NCI-H2107 (cell line): ENCODE measurements around the gene HIPK1.
"Not testable (repeated sequence)": the region's sequence is repeated elsewhere in the genome, so short reads cannot be mapped to it uniquely, and the experiment has no call there.

Source experiments
- DNase-seq: peaks from one replicate; lab custom pipeline; 2025; lab: John Stamatoyannopoulos, UW

The HIPK1 gene

GRCh38 chr1:113982949-113983348, 53.8 kb downstream of the HIPK1 start:
- no peak for DNase-seq

- no peak for DNase-seq
Observed at GRCh38 chr1:113983391-113983790, 54.3 kb downstream of the HIPK1 start.

GRCh38 chr1:113983826-113984225, 54.7 kb downstream of the HIPK1 start:
- no peak for DNase-seq

GRCh38 chr1:113984710-113985109, 55.6 kb downstream of the HIPK1 start:
- DNase-seq: no peak

- DNase-seq: no peak
Observed at GRCh38 chr1:113986802-113987201, 57.7 kb downstream of the HIPK1 start.

GRCh38 chr1:113987259-113987658, 58.1 kb downstream of the HIPK1 start:
- DNase-seq: no peak

- no peak for DNase-seq
Observed at GRCh38 chr1:113990530-113990929, 61.4 kb downstream of the HIPK1 start.

GRCh38 chr1:113990961-113991360, 61.8 kb downstream of the HIPK1 start:
- no peak for DNase-seq

- DNase-seq: no peak
Observed at GRCh38 chr1:113991467-113991997, 62.4 kb downstream of the HIPK1 start.

GRCh38 chr1:113993072-113993471, 63.9 kb downstream of the HIPK1 start:
- DNase-seq: no peak

GRCh38 chr1:113993766-113994165, 64.6 kb downstream of the HIPK1 start:
- no peak for DNase-seq

GRCh38 chr1:113995382-113995781, 66.3 kb downstream of the HIPK1 start:
- DNase-seq: no peak

- no peak for DNase-seq
Observed at GRCh38 chr1:113998361-113998760, 69.2 kb downstream of the HIPK1 start.

GRCh38 chr1:113999233-113999632, 70.1 kb downstream of the HIPK1 start:
- no peak for DNase-seq

GRCh38 chr1:113999799-114000198, 70.7 kb downstream of the HIPK1 start:
- DNase-seq: no peak

GRCh38 chr1:114000406-114000805, 71.3 kb downstream of the HIPK1 start:
- no peak for DNase-seq

GRCh38 chr1:114002492-114003239, 73.5 kb downstream of the HIPK1 start:
- DNase-seq: no peak

- no peak for DNase-seq
Observed at GRCh38 chr1:114003431-114003830, 74.3 kb downstream of the HIPK1 start.

- DNase-seq: not testable (repeated sequence)
Observed at GRCh38 chr1:114006825-114007224, 77.7 kb downstream of the HIPK1 start.

- no peak for DNase-seq
Observed at GRCh38 chr1:114008480-114008941, 79.4 kb downstream of the HIPK1 start.

- no peak for DNase-seq
Observed at GRCh38 chr1:114008993-114009392, 79.9 kb downstream of the HIPK1 start.

- no peak for DNase-seq
Observed at GRCh38 chr1:114009393-114009792, 80.3 kb downstream of the HIPK1 start.

GRCh38 chr1:114010433-114011184, 81.5 kb downstream of the HIPK1 start:
- no peak for DNase-seq
